RKO (cell line): ENCODE measurements around the gene PLVAP.
A peak's percentile ranks its signal among the peaks of the same experiment; 100 is the strongest.

Experiments
- DNase-seq: peaks from one replicate; pipeline ENCODE4 v3.0.0-alpha.2; 2016; ENCODE audit warnings: low spot score

The PLVAP gene

GRCh38 chr19:17376935-17377600 is at the start of gene PLVAP:
TSS of gene PLVAP (minus strand) at chr19:17377342. CDS start at chr19:17377288, 54 bp downstream.
- no peak for DNase-seq

GRCh38 chr19:17424743-17425365 is 47.7 kb upstream of the PLVAP start:
- no peak for DNase-seq

- no peak for DNase-seq
Measured at GRCh38 chr19:17423429-17424208, 46.5 kb upstream of the PLVAP start.

GRCh38 chr19:17421942-17422341 is 44.8 kb upstream of the PLVAP start:
- no peak for DNase-seq

GRCh38 chr19:17420475-17420924 is 43.4 kb upstream of the PLVAP start:
- peak; percentile 63 for DNase-seq

- DNase-seq: peak; percentile 100
Measured at GRCh38 chr19:17419621-17420474, 42.7 kb upstream of the PLVAP start, which contains the start of gene MVB12A. TSS of gene MVB12A (plus strand) at chr19:17420047. CDS start at chr19:17420136, 89 bp downstream.

GRCh38 chr19:17419154-17419620 is 42.0 kb upstream of the PLVAP start:
- no peak for DNase-seq

GRCh38 chr19:17418710-17419109 is 41.6 kb upstream of the PLVAP start:
- DNase-seq: no peak

GRCh38 chr19:17415121-17415520 is 38.0 kb upstream of the PLVAP start:
- no peak for DNase-seq

- no peak for DNase-seq
Measured at GRCh38 chr19:17414097-17414496, 37.0 kb upstream of the PLVAP start.

- no peak for DNase-seq
Measured at GRCh38 chr19:17411801-17412200, 34.7 kb upstream of the PLVAP start.

- DNase-seq: no peak
Measured at GRCh38 chr19:17409990-17410389, 32.8 kb upstream of the PLVAP start.

- DNase-seq: no peak
Measured at GRCh38 chr19:17406887-17407196, 29.7 kb upstream of the PLVAP start.

GRCh38 chr19:17406046-17406886 is 29.1 kb upstream of the PLVAP start:
- peak; percentile 57 for DNase-seq

GRCh38 chr19:17405250-17406045 is 28.3 kb upstream of the PLVAP start, which contains the start of gene BST2:
TSS of gene BST2 (minus strand) at chr19:17405630. CDS start at chr19:17405575, 55 bp downstream.
- peak; percentile 99 for DNase-seq

GRCh38 chr19:17404621-17405249 is 27.6 kb upstream of the PLVAP start:
- DNase-seq: no peak

GRCh38 chr19:17404015-17404414 is 26.9 kb upstream of the PLVAP start:
- peak; percentile 64 for DNase-seq

- DNase-seq: peak; percentile 68
Measured at GRCh38 chr19:17402982-17403855, 26.1 kb upstream of the PLVAP start.

- DNase-seq: no peak
Measured at GRCh38 chr19:17401628-17402027, 24.5 kb upstream of the PLVAP start.
